Activated B cell treated with CpG ODN at 0.5 μM for 24 hours (primary cell): ENCODE results near the gene PLAC1. TPM values are rescaled to one million over a fixed set of nuclear protein-coding genes. Genes with fewer than 3 reads are reported as not detected.

Experiments
- ATAC-seq: fragments of 200-7000 bp; cut with Tn5 transposase; one replicate; pipeline ENCODE4 v1.10.0; 2021; ENCODE audit warnings: low read depth, mild to moderate bottlenecking, moderate library complexity
- CTCF ChIA-PET: fragments of 350-600 bp; sonication (Branson Sonifier 250); formaldehyde crosslinking; loops from one replicate; lab custom pipeline; 2021; ENCODE audit warnings: antibody characterized with exemption; lab: Charles Lee
- POLR2A ChIA-PET: fragments of 350-600 bp; sonication (Branson Sonifier 250); formaldehyde crosslinking; loops from one replicate; lab custom pipeline; 2021; ENCODE audit warnings: antibody characterized with exemption; lab: Charles Lee
- DNase-seq: peaks from one replicate; pipeline ENCODE4 v3.0.0; 2022
- H3K27ac Mint-ChIP-seq: one replicate; pipeline ENCODE4 v1.8.0; 2020; ENCODE audit warnings: mixed read lengths
- H3K27me3 Mint-ChIP-seq: one replicate; pipeline ENCODE4 v1.8.0; 2021; ENCODE audit warnings: mixed read lengths
- H3K36me3 Mint-ChIP-seq: one replicate; pipeline ENCODE4 v1.8.0; 2021; ENCODE audit warnings: low read depth, mixed read lengths
- H3K4me1 Mint-ChIP-seq: one replicate; pipeline ENCODE4 v1.8.0; 2021; ENCODE audit warnings: mixed read lengths
- H3K4me3 Mint-ChIP-seq: one replicate; pipeline ENCODE4 v1.8.0; 2020; ENCODE audit warnings: mild to moderate bottlenecking, mixed read lengths
- H3K9me3 Mint-ChIP-seq: one replicate; pipeline ENCODE4 v1.8.0; 2020; ENCODE audit warnings: mixed read lengths
- CTCF ChIP-seq: fragments of 200-600 bp; IDR thresholded peaks from one replicate; pipeline ENCODE4 v1.8.0; 2022; ENCODE audit warnings: antibody characterized with exemption, mild to moderate bottlenecking
- intact Hi-C: fragments of 100-400 bp; cut with micrococcal nuclease; formaldehyde crosslinking; loops from one replicate; pipeline ENCODE4 v1.15.1; 2024
- total RNA-seq: library from RNA; stranded (reverse); gene quantifications from 2 replicates; pipeline ENCODE4 v1.2.3, GENCODE V29; 2022

The PLAC1 gene
- total RNA-seq, 1 donor from 2014 or later: not detected

GRCh38 chrX:134688031-134688823 lies 30.0 kb upstream of the PLAC1 start:
- ChIA-PET CTCF (no interaction called here), POLR2A (no interaction called here)
- no peaks in the 10 kb centered on the region for H3K9me3 Mint-ChIP-seq
- H3K27ac Mint-ChIP-seq: no peak overlapping the region
- TF ChIP-seq CTCF: no peak
- no peaks in the 10 kb centered on the region for H3K4me1 Mint-ChIP-seq
- no peak overlapping the region for H3K4me3 Mint-ChIP-seq
- ATAC-seq: no peak
- DNase-seq: no peak
- intact Hi-C loops: no loop called here
- H3K36me3 Mint-ChIP-seq: no peaks in the 10 kb centered on the region
- no peaks in the 10 kb centered on the region for H3K27me3 Mint-ChIP-seq

DNA sequence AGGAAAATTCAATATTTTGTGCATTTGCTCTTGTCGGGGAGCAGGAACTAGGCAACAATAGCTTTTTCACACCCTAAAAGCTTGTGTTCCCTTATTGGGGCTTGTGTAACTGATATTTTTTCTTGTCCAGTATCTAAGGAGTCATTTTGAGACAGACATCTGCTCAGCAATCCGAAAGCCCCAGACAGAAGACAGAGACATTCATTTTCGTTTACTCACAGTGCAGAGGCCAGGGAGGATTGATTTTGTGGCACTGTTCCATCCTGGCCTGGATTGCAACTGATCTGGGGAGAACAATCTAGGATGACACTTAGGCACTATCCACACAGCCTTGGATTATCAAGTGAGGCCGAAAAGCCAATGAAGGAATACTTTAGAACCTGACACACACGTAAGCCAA lies 27.4 kb upstream of the PLAC1 start:
- intact Hi-C loops: no loop called here
- Mint-ChIP-seq H3K9me3 (no peaks in the 10 kb centered on the region), H3K27ac (no peak overlapping the region), H3K4me3 (no peak overlapping the region), H3K27me3 (no peaks in the 10 kb centered on the region), H3K36me3 (no peaks in the 10 kb centered on the region), H3K4me1 (no peaks in the 10 kb centered on the region)
- DNase-seq (no peak), ATAC-seq (no peak)
- ChIA-PET POLR2A (no interaction called here), CTCF (no interaction called here)
- no peak for TF ChIP-seq CTCF

GRCh38 chrX:134684956-134685355 lies 26.7 kb upstream of the PLAC1 start:
- Mint-ChIP-seq H3K27ac (no peak overlapping the region), H3K4me3 (no peak overlapping the region)
- CTCF ChIA-PET: no interaction called here

GRCh38 chrX:134683351-134684005 lies 25.2 kb upstream of the PLAC1 start:
- no peaks in the 10 kb centered on the region for H3K36me3 Mint-ChIP-seq
- H3K27ac Mint-ChIP-seq: no peak overlapping the region
- ChIA-PET CTCF (no interaction called here), POLR2A (no interaction called here)
- no peak for DNase-seq
- no peak for TF ChIP-seq CTCF
- H3K4me3 Mint-ChIP-seq: no peak overlapping the region
- intact Hi-C loops: no loop called here
- no peaks in the 10 kb centered on the region for H3K9me3 Mint-ChIP-seq
- H3K27me3 Mint-ChIP-seq: no peaks in the 10 kb centered on the region
- ATAC-seq: no peak
- no peaks in the 10 kb centered on the region for H3K4me1 Mint-ChIP-seq

More at GRCh38 chrX:134684956-134685355, 26.7 kb upstream of the PLAC1 start:
- TF ChIP-seq CTCF: no peak
- Mint-ChIP-seq H3K36me3 (no peaks in the 10 kb centered on the region), H3K27me3 (no peaks in the 10 kb centered on the region), H3K4me1 (no peaks in the 10 kb centered on the region), H3K9me3 (no peaks in the 10 kb centered on the region)
- DNase-seq (no peak), ATAC-seq (no peak)
- intact Hi-C loops: no loop called here
- POLR2A ChIA-PET: no interaction called here

DNA sequence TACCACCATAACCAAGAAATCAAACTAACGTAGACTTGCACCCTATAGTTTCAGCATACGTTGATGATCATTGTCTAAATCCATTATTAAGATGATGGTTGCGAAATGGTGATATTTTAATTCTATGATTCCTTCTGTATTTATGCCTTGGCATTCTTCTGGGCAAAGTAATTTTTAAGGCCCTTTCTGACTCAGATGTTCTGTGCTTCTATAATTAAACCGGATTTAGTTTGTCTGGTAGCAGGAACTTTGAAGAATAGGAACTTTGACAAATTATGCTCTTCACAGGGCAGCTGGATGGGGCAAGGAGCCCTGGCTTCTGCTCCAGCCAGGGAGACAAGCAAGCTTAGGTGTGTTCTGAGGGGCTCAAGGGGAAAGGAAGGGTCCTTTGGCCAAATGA lies 23.8 kb upstream of the PLAC1 start:
- POLR2A ChIA-PET: no interaction called here
- H3K9me3 Mint-ChIP-seq: no peaks in the 10 kb centered on the region
- CTCF ChIA-PET: no interaction called here
- H3K4me3 Mint-ChIP-seq: no peak overlapping the region
- intact Hi-C loops: no loop called here
- H3K4me1 Mint-ChIP-seq: no peaks in the 10 kb centered on the region
- H3K27me3 Mint-ChIP-seq: no peaks in the 10 kb centered on the region
- ATAC-seq (no peak), DNase-seq (no peak)
- TF ChIP-seq CTCF: no peak
- no peak overlapping the region for H3K27ac Mint-ChIP-seq
- no peaks in the 10 kb centered on the region for H3K36me3 Mint-ChIP-seq
